Fibroblast of skin of left biceps (primary cell): ENCODE measurements around the gene NTF4.
"Not testable (repeated sequence)": the region's sequence is repeated elsewhere in the genome, so short reads cannot be mapped to it uniquely, and the experiment has no call there.

Experiments used
- DNase-seq, 2 experiments: peaks; one replicate each; pipeline ENCODE4 v3.0.0-alpha.2; 2013; ENCODE audit warnings: low read depth in 2 of 2

The NTF4 gene

GRCh38 chr19:49091391-49092038, 26.9 kb upstream of the NTF4 start:
- no peak for DNase-seq

- DNase-seq, result no peak
Measured at GRCh38 chr19:49086296-49086695, 21.7 kb upstream of the NTF4 start.

- DNase-seq, result no peak
Measured at GRCh38 chr19:49085868-49086232, 21.2 kb upstream of the NTF4 start.

- DNase-seq, result peak; percentile 99
Measured at GRCh38 chr19:49085020-49085867, 20.6 kb upstream of the NTF4 start, which contains the start of gene SNRNP70. TSS of gene SNRNP70 (plus strand) at chr19:49085451. CDS start at chr19:49086415, 964 bp downstream.

- no peak for DNase-seq
Measured at GRCh38 chr19:49084206-49085019, 19.8 kb upstream of the NTF4 start.

GRCh38 chr19:49081273-49081672, 16.7 kb upstream of the NTF4 start:
- DNase-seq, result no peak

- no peak for DNase-seq
Measured at GRCh38 chr19:49080392-49080791, 15.8 kb upstream of the NTF4 start.

GRCh38 chr19:49074869-49075268, 10.3 kb upstream of the NTF4 start:
- DNase-seq, result not testable (repeated sequence)

- no peak for DNase-seq
Measured at GRCh38 chr19:49073514-49074378, 9.1 kb upstream of the NTF4 start.

- DNase-seq, result no peak
Measured at GRCh38 chr19:49071860-49072547, 7.4 kb upstream of the NTF4 start.

GRCh38 chr19:49070416-49070815, 5.8 kb upstream of the NTF4 start:
- no peak for DNase-seq

GRCh38 chr19:49069026-49069425, 4.4 kb upstream of the NTF4 start:
- DNase-seq, result no peak

GRCh38 chr19:49067554-49067953, 2.9 kb upstream of the NTF4 start:
- DNase-seq, result no peak

GRCh38 chr19:49065905-49066512, 1.4 kb upstream of the NTF4 start:
- no peak for DNase-seq

GRCh38 chr19:49064029-49064629, 489 bp downstream of the NTF4 start:
- no peak for DNase-seq

- DNase-seq, result no peak
Measured at GRCh38 chr19:49061445-49061844, 3.2 kb downstream of the NTF4 start.

GRCh38 chr19:49061000-49061399, 3.6 kb downstream of the NTF4 start:
- no peak for DNase-seq

- DNase-seq, result no peak
Measured at GRCh38 chr19:49059053-49059452, 5.6 kb downstream of the NTF4 start.

GRCh38 chr19:49058562-49058961, 6.1 kb downstream of the NTF4 start:
- DNase-seq, result no peak
